Neural cell (in vitro differentiated cells): ENCODE measurements around the gene CCDC112. TPM values are rescaled to one million over a fixed set of nuclear protein-coding genes. Genes with fewer than 3 reads are reported as not detected.

Experiments used
- H2AFZ ChIP-seq: fragments of 200-600, 300-800 bp; sonication (generic), shearing (Covaris generic); 2 replicates; pipeline ENCODE4 v1.6.0; 2014; ENCODE audit warnings: low read depth, mild to moderate bottlenecking, antibody characterized with exemption, low read length, moderate library complexity
- H3F3A ChIP-seq: fragments of 200-600 bp; shearing (Covaris generic); 2 replicates; pipeline ENCODE4 v1.6.1; 2016; ENCODE audit warnings: mild to moderate bottlenecking, moderate library complexity, mixed read lengths, antibody characterized with exemption, low read length; ENCODE audit not compliant: insufficient read depth, poor library complexity, severe bottlenecking
- H3K27ac ChIP-seq: fragments of 200-600, 300-800 bp; sonication (generic), shearing (Covaris generic); 2 replicates; pipeline ENCODE4 v1.5.1; 2014; ENCODE audit warnings: mild to moderate bottlenecking, low read length, moderate library complexity
- H3K27me3 ChIP-seq: fragments of 300-800, 200-600 bp; sonication (generic), shearing (Covaris generic); 2 replicates; pipeline ENCODE4 v1.6.0; 2014; ENCODE audit warnings: mild to moderate bottlenecking, low read depth, low read length, moderate library complexity; ENCODE audit not compliant: insufficient read depth
- H3K36me3 ChIP-seq: fragments of 300-800, 200-600 bp; sonication (generic), shearing (Covaris generic); 2 replicates; pipeline ENCODE4 v1.5.1; 2014; ENCODE audit warnings: mild to moderate bottlenecking, antibody characterized with exemption, low read length, moderate library complexity; ENCODE audit not compliant: insufficient read depth
- H3K4me2 ChIP-seq: fragments of 300-800, 200-600 bp; sonication (generic), shearing (Covaris generic); 2 replicates; pipeline ENCODE4 v1.6.0; 2014; ENCODE audit warnings: mild to moderate bottlenecking, low read length
- H3K4me3 ChIP-seq: fragments of 300-800, 200-600 bp; sonication (generic), shearing (Covaris generic); 2 replicates; pipeline ENCODE4 v1.5.1; 2014; ENCODE audit warnings: mild to moderate bottlenecking, low read length, moderate library complexity
- H3K79me2 ChIP-seq: fragments of 200-600 bp; shearing (Covaris generic); replicated peaks from 2 replicates; pipeline ENCODE4 v1.6.0; 2014; ENCODE audit warnings: mild to moderate bottlenecking, low read length, moderate library complexity; ENCODE audit not compliant: insufficient read depth
- H3K9ac ChIP-seq: fragments of 300-800, 200-600 bp; sonication (generic), shearing (Covaris generic); 2 replicates; pipeline ENCODE4 v1.6.1; 2016; ENCODE audit warnings: mild to moderate bottlenecking, low read length, mixed read lengths
- H3K9me2 ChIP-seq: fragments of 200-600 bp; shearing (Covaris generic); 2 replicates; pipeline ENCODE4 v1.6.1; 2016; ENCODE audit warnings: mild to moderate bottlenecking, low read length, mixed read lengths; ENCODE audit not compliant: insufficient read depth
- H3K9me3 ChIP-seq: fragments of 200-600, 300-800 bp; sonication (generic), shearing (Covaris generic); 2 replicates; pipeline ENCODE4 v1.6.1; 2016; ENCODE audit warnings: mild to moderate bottlenecking, mixed run types, low read length, moderate library complexity, mixed read lengths
- H4K20me1 ChIP-seq: fragments of 200-600 bp; shearing (Covaris generic); 2 replicates; pipeline ENCODE4 v1.6.1; 2016; ENCODE audit warnings: mild to moderate bottlenecking, mixed run types; ENCODE audit not compliant: insufficient read depth
- EP300 ChIP-seq: fragments of 450-650 bp; conservative IDR thresholded peaks from 2 replicates; pipeline ENCODE4 v1.6.1; 2014; ENCODE audit warnings: antibody characterized with exemption, mild to moderate bottlenecking, moderate library complexity; ENCODE audit not compliant: poor library complexity, severe bottlenecking
- EZH2 ChIP-seq: fragments of 200-600, 300-800 bp; shearing (Covaris generic), sonication (generic); IDR thresholded peaks from 2 replicates; pipeline ENCODE4 v1.6.1; 2014; ENCODE audit warnings: antibody characterized with exemption, low read length, borderline replicate concordance, mild to moderate bottlenecking; ENCODE audit not compliant: insufficient read depth, poor library complexity, severe bottlenecking
- MXI1 ChIP-seq: fragments of 450-650 bp; conservative IDR thresholded peaks from 2 replicates; pipeline ENCODE4 v1.6.1; 2014; ENCODE audit warnings: antibody characterized with exemption, mild to moderate bottlenecking; ENCODE audit not compliant: poor library complexity, severe bottlenecking
- POLR2AphosphoS5 ChIP-seq: IDR thresholded peaks from 2 replicates; pipeline ENCODE4 v1.6.1; 2012
- RAD21 ChIP-seq: fragments of 450-650 bp; conservative IDR thresholded peaks from 2 replicates; pipeline ENCODE4 v1.6.1; 2014; ENCODE audit warnings: antibody characterized with exemption, mild to moderate bottlenecking, moderate library complexity
- SMC3 ChIP-seq: fragments of 450-650 bp; conservative IDR thresholded peaks from 2 replicates; pipeline ENCODE4 v1.6.1; 2014; ENCODE audit warnings: antibody characterized with exemption, mild to moderate bottlenecking, moderate library complexity; ENCODE audit not compliant: poor library complexity
- TAF1 ChIP-seq: IDR thresholded peaks from 2 replicates; pipeline ENCODE4 v1.6.1; 2012; ENCODE audit warnings: low read depth
- polyA plus RNA-seq: library from polyadenylated mRNA; depleted of rRNA; stranded (reverse); fragments of >200 nt; gene quantifications from 2 replicates; pipeline ENCODE4 v1.2.3, GENCODE V29; 2014
- TF ChIP-seq, protein P1 (sequence below): IDR thresholded peaks from 2 replicates; pipeline ENCODE4 v1.6.1; 2012; ENCODE audit warnings: borderline replicate concordance
- TF ChIP-seq, protein P2 (sequence below): fragments of 450-650 bp; IDR thresholded peaks from 2 replicates; pipeline ENCODE4 v1.5.1; 2014; ENCODE audit warnings: antibody characterized with exemption, mild to moderate bottlenecking, moderate library complexity; ENCODE audit not compliant: poor library complexity, severe bottlenecking

Gene CCDC112
- polyA plus RNA-seq, 1 donor from 2014 or later, result 76.7 TPM

DNA sequence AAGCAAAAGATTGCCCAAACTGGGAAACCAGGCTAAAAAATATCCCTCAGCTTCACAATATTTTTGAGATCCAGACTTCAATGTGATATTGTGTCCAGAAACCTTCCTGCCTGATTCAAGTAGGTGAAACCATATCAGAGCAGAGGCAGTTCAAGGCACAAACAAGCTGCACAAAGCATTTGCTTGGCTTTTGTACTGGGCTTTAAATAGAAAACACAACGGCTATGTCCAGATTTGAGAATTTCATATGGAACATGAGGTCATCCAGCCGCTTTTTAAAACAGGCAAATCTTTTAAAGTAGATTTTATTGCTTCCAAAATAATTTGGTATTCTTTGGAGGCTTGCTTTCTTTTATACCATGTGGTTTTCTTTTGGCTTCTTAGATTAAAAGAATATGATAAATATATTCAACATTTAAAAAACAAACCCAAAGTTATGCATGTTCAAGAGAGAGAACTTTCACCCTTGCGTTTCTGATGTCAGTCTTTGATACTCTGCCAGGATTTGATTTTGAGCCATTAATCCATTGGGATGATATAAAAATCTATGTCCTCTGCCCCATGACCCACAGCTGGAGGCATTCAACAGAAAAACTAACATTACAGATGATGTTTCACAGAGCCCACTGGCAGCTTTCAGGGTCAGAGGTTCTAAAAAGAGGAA lies 29.0 kb upstream of the CCDC112 start:
- TF ChIP-seq, protein P1, sequence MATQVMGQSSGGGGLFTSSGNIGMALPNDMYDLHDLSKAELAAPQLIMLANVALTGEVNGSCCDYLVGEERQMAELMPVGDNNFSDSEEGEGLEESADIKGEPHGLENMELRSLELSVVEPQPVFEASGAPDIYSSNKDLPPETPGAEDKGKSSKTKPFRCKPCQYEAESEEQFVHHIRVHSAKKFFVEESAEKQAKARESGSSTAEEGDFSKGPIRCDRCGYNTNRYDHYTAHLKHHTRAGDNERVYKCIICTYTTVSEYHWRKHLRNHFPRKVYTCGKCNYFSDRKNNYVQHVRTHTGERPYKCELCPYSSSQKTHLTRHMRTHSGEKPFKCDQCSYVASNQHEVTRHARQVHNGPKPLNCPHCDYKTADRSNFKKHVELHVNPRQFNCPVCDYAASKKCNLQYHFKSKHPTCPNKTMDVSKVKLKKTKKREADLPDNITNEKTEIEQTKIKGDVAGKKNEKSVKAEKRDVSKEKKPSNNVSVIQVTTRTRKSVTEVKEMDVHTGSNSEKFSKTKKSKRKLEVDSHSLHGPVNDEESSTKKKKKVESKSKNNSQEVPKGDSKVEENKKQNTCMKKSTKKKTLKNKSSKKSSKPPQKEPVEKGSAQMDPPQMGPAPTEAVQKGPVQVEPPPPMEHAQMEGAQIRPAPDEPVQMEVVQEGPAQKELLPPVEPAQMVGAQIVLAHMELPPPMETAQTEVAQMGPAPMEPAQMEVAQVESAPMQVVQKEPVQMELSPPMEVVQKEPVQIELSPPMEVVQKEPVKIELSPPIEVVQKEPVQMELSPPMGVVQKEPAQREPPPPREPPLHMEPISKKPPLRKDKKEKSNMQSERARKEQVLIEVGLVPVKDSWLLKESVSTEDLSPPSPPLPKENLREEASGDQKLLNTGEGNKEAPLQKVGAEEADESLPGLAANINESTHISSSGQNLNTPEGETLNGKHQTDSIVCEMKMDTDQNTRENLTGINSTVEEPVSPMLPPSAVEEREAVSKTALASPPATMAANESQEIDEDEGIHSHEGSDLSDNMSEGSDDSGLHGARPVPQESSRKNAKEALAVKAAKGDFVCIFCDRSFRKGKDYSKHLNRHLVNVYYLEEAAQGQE, result no peak
- TF ChIP-seq TAF1 (no peak), RAD21 (no peak), MXI1 (no peak), POLR2AphosphoS5 (no peak), EP300 (no peak), EZH2 (no peak)
- H3K9me2 ChIP-seq, result no peaks in the 10 kb centered on the region

DNA sequence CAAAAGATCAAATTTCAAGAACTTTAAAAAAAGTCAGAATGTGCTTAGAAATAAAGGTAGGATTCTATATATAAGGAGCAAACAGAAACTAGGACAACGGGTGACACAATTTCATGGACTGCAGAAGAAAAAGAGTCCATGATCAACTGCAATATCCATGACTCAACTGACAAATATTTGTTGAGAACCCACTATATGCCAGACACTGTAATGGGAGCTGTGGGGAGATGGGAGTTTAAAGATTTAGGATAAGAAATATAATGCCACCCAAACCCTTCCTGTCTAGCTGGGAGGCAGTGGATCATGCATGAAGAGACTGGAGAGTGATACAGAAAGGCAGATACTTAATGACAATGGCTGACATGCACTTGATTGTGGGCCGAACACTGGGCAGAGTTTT lies 27.6 kb upstream of the CCDC112 start:
- Histone ChIP-seq H3K9me2 (no peaks in the 10 kb centered on the region), H2AFZ (no peak overlapping the region), H3K9ac (no peak overlapping the region), H4K20me1 (no peaks in the 10 kb centered on the region), H3K36me3 (no peaks in the 10 kb centered on the region), H3K27ac (no peak overlapping the region), H3K9me3 (peaks cover 5% of the 10 kb centered on the region), H3K4me2 (no peak overlapping the region), H3K79me2 (no peaks in the 10 kb centered on the region), H3K27me3 (no peaks in the 10 kb centered on the region), H3F3A (no peaks in the 10 kb centered on the region), H3K4me3 (no peak overlapping the region)
- TF ChIP-seq MXI1 (no peak), EZH2 (no peak), POLR2AphosphoS5 (no peak), EP300 (no peak), RAD21 (no peak), SMC3 (no peak), TAF1 (no peak)
- TF ChIP-seq, protein P1, result no peak
- TF ChIP-seq, protein P2, sequence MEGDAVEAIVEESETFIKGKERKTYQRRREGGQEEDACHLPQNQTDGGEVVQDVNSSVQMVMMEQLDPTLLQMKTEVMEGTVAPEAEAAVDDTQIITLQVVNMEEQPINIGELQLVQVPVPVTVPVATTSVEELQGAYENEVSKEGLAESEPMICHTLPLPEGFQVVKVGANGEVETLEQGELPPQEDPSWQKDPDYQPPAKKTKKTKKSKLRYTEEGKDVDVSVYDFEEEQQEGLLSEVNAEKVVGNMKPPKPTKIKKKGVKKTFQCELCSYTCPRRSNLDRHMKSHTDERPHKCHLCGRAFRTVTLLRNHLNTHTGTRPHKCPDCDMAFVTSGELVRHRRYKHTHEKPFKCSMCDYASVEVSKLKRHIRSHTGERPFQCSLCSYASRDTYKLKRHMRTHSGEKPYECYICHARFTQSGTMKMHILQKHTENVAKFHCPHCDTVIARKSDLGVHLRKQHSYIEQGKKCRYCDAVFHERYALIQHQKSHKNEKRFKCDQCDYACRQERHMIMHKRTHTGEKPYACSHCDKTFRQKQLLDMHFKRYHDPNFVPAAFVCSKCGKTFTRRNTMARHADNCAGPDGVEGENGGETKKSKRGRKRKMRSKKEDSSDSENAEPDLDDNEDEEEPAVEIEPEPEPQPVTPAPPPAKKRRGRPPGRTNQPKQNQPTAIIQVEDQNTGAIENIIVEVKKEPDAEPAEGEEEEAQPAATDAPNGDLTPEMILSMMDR, result no peak

More for the DNA sequence above, 29.0 kb upstream of the CCDC112 start:
- no peak overlapping the region for H3K27ac ChIP-seq
- no peak overlapping the region for H3K9ac ChIP-seq
- H3K9me3 ChIP-seq, result peaks cover 5% of the 10 kb centered on the region
- no peak overlapping the region for H2AFZ ChIP-seq
- H3K36me3 ChIP-seq, result no peaks in the 10 kb centered on the region
- H3K4me3 ChIP-seq, result no peak overlapping the region
- no peaks in the 10 kb centered on the region for H3F3A ChIP-seq
- H3K27me3 ChIP-seq, result no peaks in the 10 kb centered on the region
- H3K4me2 ChIP-seq, result no peak overlapping the region
- H3K79me2 ChIP-seq, result no peaks in the 10 kb centered on the region
- H4K20me1 ChIP-seq, result no peaks in the 10 kb centered on the region
